Effector memory CD8-positive, alpha-beta T cell (primary cell): Measurements from ENCODE around the gene THAP7.
A peak's percentile ranks its signal among the peaks of the same experiment; 100 is the strongest.

Experiments used
- ATAC-seq: fragments of 150-1000 bp; cut with Tn5 transposase; replicated peaks from 2 replicates; pipeline ENCODE4 v1.10.0; 2021; ENCODE audit warnings: mild to moderate bottlenecking, moderate library complexity
- DNase-seq, 3 experiments: peaks; one replicate each; pipeline ENCODE4 v3.0.0; 2021
- H3K27ac Mint-ChIP-seq, 2 donors: one replicate each; pipeline ENCODE4 v1.8.0; 2022; ENCODE audit warnings: mild to moderate bottlenecking in 2 of 2, mixed read lengths in 2 of 2, moderate library complexity in 2 of 2
- H3K27me3 Mint-ChIP-seq, 2 donors: one replicate each; pipeline ENCODE4 v1.8.0; 2022; ENCODE audit warnings: mixed read lengths in 2 of 2
- H3K36me3 Mint-ChIP-seq: one replicate; pipeline ENCODE4 v1.8.0; 2022; ENCODE audit warnings: mild to moderate bottlenecking, moderate library complexity, mixed read lengths; ENCODE audit not compliant: insufficient read depth
- H3K4me1 Mint-ChIP-seq, 2 donors: one replicate each; pipeline ENCODE4 v1.8.0; 2022; ENCODE audit warnings: low read depth in 2 of 2, mixed read lengths in 2 of 2
- H3K4me3 Mint-ChIP-seq, 2 donors: one replicate each; pipeline ENCODE4 v1.8.0; 2022; ENCODE audit warnings: mild to moderate bottlenecking in 2 of 2, mixed read lengths in 2 of 2, moderate library complexity in 2 of 2
- H3K9me3 Mint-ChIP-seq, 2 donors: one replicate each; pipeline ENCODE4 v1.8.0; 2022; ENCODE audit warnings: mixed read lengths in 2 of 2

Gene THAP7

DNA sequence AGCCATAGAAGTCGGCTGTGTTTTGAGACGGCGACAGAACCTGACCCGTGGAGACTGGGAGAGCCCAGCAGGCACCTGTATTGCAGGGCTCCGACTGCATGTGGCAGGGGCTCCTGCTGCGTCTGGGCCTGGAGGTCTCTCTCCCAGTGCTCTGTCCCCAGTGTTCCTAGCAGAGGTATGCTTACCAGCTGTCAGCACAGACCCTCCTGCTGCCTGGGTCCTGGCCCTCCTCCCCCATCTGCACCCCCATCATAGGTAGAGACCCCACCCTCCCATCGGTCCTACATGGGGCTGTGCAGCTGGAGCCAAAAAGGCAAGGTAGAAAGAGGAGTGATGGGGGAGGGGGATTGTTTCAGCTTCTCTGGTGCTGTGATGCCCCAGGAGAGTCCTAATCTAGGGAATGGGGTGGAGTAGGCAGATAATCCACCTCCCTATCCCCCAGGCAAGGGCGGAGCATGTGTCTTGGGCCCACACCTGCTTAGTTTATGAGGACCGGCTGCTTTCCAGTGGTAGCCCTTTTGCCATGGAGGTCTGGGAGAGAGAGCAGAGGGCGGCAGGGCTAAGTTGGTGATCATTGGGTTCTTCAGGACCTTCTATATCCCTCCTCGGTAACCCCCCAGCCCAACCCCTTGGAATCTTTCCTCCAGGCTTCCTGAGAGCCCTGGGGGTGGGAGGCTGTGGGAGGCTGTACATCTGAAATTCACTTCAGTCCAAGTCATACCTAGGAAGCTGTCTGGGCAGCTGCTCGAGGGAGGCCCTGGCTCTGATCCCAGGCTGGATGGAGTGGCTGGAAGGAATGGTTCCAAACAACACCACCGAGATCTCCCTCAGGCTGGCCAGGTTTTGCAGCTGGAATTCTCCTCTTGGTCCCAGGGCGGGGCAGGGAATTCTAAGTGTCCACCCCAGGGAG, 25.1 kb upstream of the THAP7 start:
- no peak for DNase-seq
- H3K36me3 Mint-ChIP-seq = peaks cover 2% of the 10 kb centered on the region
- no peaks in the 10 kb centered on the region for H3K9me3 Mint-ChIP-seq
- ATAC-seq = no peak
- H3K4me3 Mint-ChIP-seq = no peak overlapping the region
- no peak overlapping the region for H3K27ac Mint-ChIP-seq
- H3K27me3 Mint-ChIP-seq = peaks cover 24 to 32% of the 10 kb centered on the region in 2 donors
- H3K4me1 Mint-ChIP-seq = peaks cover 12 to 16% of the 10 kb centered on the region in 2 donors

DNA sequence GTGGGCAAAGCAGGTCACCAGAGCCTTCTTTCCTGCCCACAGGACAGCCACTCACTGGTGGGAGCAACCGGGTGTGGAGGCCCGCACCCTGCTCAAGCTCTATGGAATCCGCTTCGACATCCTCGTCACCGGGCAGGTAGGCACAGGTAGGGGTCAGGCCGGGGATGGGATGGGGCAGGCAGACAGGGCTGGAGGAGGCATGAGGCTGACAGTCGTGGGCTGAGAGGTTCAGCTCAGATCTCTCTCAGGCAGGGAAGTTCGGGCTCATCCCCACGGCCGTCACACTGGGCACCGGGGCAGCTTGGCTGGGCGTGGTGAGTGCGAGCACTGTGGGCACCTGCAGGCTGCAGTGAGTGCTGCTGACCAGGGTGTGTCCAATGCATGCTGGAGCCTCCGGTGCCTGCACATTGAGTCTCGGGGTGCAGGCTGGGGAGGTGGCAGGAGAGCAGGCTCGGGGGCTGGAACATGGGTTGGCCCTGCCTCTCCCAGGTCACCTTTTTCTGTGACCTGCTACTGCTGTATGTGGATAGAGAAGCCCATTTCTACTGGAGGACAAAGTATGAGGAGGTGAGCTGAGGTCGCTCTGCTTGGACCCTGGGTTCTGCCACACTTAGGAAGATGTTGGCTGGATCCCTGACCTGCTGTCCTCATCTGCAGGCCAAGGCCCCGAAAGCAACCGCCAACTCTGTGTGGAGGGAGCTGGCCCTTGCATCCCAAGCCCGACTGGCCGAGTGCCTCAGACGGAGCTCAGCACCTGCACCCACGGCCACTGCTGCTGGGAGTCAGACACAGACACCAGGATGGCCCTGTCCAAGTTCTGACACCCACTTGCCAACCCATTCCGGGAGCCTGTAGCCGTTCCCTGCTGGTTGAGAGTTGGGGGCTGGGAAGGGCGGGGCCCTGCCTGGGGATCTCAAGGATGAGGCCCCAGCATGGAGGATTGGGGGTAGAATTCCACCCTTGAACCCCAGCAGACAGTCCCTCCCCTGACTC, 24.1 kb upstream of the THAP7 start:
- H3K27ac Mint-ChIP-seq = peak overlapping the region; percentile 79 to 86
- H3K4me1 Mint-ChIP-seq = peaks cover 12 to 15% of the 10 kb centered on the region in 2 donors
- no peak for ATAC-seq

DNA sequence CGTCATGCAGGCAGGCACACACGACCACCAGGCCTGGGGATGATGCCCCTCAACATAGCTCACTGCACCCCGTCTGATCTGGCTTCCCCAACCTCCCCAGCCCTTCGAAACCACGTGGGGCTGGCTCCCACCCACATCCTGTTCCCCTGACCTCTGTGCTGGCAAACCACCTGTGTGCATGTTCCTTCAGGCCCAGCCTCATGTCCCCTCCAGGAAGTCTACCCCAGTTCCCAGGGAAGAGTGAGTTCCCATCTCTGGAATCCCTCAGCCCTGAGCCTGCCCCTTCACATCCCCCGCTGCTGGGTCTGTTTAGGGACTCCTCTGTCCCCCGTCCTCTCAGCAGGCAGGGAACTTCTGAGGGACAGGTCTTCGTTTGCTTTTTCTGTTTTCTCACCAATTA, 23.3 kb upstream of the THAP7 start:
- H3K4me1 Mint-ChIP-seq = peaks cover 12 to 13% of the 10 kb centered on the region in 2 donors
- ATAC-seq = peak; percentile 84
- H3K27ac Mint-ChIP-seq = peak overlapping the region; percentile 79 to 86
- H3K4me3 Mint-ChIP-seq = peak overlapping the region; percentile 57 to 64
- DNase-seq = no peak
- H3K27me3 Mint-ChIP-seq = peaks cover 10 to 15% of the 10 kb centered on the region in 2 donors
- H3K9me3 Mint-ChIP-seq = no peaks in the 10 kb centered on the region
- H3K36me3 Mint-ChIP-seq = no peaks in the 10 kb centered on the region

More for the DNA sequence above, 24.1 kb upstream of the THAP7 start:
- H3K27me3 Mint-ChIP-seq = peaks cover 18 to 23% of the 10 kb centered on the region in 2 donors
- H3K4me3 Mint-ChIP-seq = peak overlapping the region; percentile 57 to 64
- DNase-seq = no peak
- H3K36me3 Mint-ChIP-seq = peaks cover 2% of the 10 kb centered on the region
- no peaks in the 10 kb centered on the region for H3K9me3 Mint-ChIP-seq

DNA sequence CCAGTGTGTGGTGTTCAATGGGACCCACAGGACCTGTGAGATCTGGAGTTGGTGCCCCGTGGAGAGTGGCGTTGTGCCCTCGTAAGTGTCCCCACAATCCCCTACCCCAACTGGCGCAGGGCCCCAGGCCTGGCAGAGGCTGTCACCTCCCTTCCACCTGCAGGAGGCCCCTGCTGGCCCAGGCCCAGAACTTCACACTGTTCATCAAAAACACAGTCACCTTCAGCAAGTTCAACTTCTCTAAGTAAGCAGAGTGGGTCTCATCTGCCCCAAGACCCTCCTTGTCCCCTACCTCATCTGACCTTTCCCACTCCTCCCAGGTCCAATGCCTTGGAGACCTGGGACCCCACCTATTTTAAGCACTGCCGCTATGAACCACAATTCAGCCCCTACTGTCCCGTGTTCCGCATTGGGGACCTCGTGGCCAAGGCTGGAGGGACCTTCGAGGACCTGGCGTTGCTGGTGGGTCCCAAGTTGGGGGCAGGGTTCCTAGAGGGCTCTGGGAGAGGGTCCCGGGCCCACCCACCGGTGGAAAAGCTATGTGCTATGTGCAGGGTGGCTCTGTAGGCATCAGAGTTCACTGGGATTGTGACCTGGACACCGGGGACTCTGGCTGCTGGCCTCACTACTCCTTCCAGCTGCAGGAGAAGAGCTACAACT, 21.2 kb upstream of the THAP7 start:
- no peak overlapping the region for H3K27ac Mint-ChIP-seq
- no peaks in the 10 kb centered on the region for H3K9me3 Mint-ChIP-seq
- ATAC-seq (no peak), DNase-seq (no peak)
- H3K36me3 Mint-ChIP-seq = no peaks in the 10 kb centered on the region
- H3K4me1 Mint-ChIP-seq = peaks cover 12 to 14% of the 10 kb centered on the region in 2 donors
- no peaks in the 10 kb centered on the region for H3K27me3 Mint-ChIP-seq
- H3K4me3 Mint-ChIP-seq = no peak overlapping the region

DNA sequence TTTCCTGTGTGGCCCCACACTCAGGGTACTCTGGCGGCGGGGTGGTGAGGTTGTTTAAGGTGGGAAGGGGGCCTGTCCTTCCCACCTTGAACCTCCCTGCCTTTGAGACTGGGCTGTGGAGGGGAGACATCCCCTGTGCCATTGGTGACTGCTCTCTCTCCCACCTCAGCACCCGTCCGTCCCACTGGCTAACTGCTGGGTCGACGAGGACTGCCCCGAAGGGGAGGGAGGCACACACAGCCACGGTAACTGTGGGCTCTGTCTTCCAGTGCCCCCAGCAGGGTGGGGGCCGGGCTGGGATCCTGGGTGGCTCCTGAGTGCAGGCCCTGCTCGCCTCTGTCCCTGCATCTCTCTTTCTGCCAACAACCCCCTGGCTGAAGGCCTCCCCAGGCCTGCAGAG, 20.6 kb upstream of the THAP7 start:
- Mint-ChIP-seq H3K4me1 (peaks cover 12 to 16% of the 10 kb centered on the region in 2 donors), H3K27ac (no peak overlapping the region), H3K36me3 (no peaks in the 10 kb centered on the region), H3K4me3 (no peak overlapping the region), H3K9me3 (no peaks in the 10 kb centered on the region), H3K27me3 (no peaks in the 10 kb centered on the region)
- no peak for ATAC-seq
- DNase-seq = no peak

DNA sequence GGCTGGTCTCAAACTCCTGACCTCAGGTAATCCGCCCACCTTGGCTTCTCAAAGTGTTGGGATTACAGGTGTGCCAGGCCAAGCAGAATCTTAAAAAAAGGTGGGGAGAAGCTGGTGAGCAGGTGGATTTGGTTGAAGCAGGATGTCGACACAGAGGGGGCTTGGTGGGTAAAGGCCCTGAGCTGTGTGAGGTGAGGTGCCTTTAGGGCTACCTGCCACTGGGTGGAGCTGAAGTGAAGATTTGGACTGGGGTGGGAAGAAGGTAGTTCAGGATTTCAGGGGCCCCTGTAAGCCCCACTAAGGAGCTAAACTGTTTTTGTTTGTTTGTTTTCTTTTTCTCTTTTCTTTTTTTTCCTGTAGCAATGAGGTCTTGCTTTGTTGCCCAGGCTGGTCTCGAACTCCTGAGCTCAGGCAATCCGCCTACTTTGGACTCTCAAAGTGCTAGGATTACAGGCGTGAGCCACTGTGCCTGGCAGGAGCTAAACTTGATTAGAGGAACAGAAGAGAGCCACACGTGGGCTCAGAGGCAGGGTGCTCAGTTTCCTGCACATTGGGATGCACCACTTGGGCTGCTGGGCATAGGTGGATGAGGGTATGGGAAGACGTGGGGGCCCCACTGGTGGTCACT, 19.0 kb upstream of the THAP7 start:
- ATAC-seq (peak; percentile 68), DNase-seq (no peak)
- Mint-ChIP-seq H3K9me3 (no peaks in the 10 kb centered on the region), H3K4me1 (peaks cover 11 to 18% of the 10 kb centered on the region in 2 donors), H3K27ac (peak overlapping the region; percentile 30 to 72), H3K4me3 (no peak overlapping the region), H3K27me3 (no peaks in the 10 kb centered on the region), H3K36me3 (no peaks in the 10 kb centered on the region)

DNA sequence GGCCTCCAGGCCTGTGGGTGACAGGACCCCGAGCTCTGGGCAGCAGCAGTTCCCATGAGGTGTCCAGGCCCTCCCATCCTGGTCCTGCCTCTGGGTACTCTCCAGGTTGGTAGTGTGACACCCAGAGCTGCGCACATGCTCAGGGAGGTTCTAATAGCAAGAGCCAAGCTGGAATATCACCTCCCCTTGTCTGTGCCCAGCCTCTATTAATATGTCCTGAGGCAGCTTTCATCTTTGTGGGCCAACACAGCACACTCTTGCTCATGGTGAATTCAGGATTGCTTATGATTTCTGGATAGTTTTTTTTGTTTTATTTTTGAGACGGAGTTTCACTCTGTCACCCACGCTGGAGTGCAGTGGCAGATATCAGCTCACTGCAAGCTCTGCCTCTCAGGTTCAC, 16.4 kb upstream of the THAP7 start:
- DNase-seq = no peak
- H3K4me3 Mint-ChIP-seq = no peak overlapping the region
- H3K9me3 Mint-ChIP-seq = no peaks in the 10 kb centered on the region
- H3K27me3 Mint-ChIP-seq = no peaks in the 10 kb centered on the region
- H3K36me3 Mint-ChIP-seq = peaks cover 8% of the 10 kb centered on the region
- H3K4me1 Mint-ChIP-seq = peaks cover 20 to 28% of the 10 kb centered on the region in 2 donors
- no peak for ATAC-seq
- H3K27ac Mint-ChIP-seq = peak overlapping the region in 1 of 2 donors; percentile 98

DNA sequence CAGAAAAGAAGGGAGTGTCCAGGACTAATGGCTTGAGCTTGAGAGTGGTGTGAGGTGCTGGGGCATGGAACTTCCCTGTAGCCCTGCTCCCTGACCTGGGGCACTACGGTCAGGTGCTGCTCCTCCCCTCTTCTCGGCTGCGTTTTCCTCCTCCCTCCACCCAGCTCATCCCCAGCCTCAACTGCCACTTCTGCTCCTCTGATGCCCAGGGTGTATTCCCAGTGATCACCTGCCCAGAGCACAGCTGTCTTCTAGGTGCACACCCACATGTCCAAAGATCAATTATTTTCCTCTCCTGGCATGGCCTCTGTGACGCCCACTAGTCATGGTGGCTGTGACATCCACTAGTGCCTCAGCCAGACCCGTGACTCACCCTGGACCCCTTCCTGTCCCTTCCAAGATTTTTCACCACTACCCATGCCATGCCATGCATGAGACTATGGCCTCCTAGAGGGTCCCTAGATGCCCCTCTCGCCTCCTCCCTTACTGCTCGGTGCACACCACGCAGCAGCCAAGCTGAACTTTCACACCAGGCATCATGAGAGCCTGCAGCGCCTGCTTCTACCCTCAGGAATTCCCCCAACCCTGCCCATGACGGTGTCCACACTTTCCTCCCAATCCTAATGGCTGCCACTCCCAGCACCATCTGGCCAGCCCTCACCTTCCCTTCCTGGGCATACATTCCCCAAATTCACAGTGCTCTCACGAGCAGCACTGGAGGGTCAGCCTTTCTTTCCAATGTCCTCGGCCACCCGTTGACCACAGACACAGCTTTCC, 14.9 kb upstream of the THAP7 start:
- Mint-ChIP-seq H3K27ac (peak overlapping the region; percentile 92 to 98), H3K9me3 (no peaks in the 10 kb centered on the region), H3K4me1 (peaks cover 20 to 30% of the 10 kb centered on the region in 2 donors), H3K4me3 (peak overlapping the region in 1 of 2 donors; percentile 44), H3K27me3 (no peaks in the 10 kb centered on the region), H3K36me3 (peaks cover 8% of the 10 kb centered on the region)
- no peak for ATAC-seq
- DNase-seq = no peak

DNA sequence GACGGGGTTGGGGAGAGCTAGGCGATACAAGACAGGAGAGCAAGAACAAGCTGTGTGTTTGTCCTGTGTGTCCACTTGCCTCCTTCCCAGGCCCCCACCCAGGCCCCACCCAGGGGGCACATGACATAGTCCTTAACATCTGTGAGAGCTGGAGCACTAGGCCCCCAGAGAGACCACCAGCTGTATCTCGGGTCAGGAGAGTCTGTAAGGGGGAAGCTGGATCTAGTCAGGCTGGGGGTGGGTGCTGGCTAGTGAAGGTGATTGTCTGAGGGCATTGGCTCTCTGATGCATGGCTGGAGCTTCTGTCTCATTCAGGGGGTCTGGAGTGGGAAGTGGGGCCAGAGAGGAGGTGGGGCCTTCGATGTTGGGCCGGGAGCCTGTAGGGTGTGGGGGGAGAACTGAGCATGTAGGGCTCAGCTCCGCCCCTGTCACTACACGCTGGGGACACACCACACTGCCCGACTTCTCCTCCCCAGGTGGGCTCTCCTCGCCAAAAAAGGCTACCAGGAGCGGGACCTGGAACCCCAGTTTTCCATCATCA, 13.6 kb upstream of the THAP7 start:
- no peak for ATAC-seq
- Mint-ChIP-seq H3K4me1 (peaks cover 20 to 30% of the 10 kb centered on the region in 2 donors), H3K4me3 (peak overlapping the region in 1 of 2 donors; percentile 80), H3K9me3 (no peaks in the 10 kb centered on the region), H3K27ac (peak overlapping the region; percentile 92 to 98), H3K36me3 (peaks cover 8% of the 10 kb centered on the region), H3K27me3 (no peaks in the 10 kb centered on the region)
- no peak for DNase-seq

DNA sequence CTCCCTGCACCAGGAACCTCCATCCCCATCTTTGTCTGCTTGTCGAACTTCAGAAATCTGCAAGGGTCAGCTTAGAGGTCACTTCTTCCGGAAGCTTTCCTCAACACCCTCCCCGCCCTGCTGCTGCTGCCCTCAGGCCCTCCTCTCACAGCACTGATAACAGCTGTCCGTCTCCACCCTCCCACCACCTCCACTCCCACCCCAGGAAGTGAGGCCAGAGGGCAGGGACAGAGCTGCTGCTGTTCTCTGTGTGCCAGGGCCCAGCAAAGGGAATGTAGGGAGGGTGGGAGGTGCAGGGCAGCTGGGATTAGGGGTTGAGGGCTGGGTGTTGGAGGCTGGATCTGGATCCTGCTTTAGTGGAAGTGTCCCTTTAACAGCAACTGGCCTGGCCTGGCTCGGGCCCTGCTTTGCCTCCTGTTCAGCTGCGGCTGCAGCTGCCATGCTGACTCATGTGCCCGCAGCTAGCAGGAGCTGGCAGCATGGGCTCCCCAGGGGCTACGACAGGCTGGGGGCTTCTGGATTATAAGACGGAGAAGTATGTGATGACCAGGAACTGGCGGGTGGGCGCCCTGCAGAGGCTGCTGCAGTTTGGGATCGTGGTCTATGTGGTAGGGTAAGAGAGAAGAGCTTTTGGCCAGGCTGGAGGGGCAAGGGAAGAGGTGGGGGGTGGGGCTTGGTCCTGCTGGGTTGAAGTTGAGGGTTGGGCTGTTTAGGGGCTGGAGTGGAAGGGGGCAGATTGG, 13.0 kb upstream of the THAP7 start, which contains the start of gene P2RX6:
Gene P2RX6, plus strand, starts transcription at position 440 of the 740 bp plus-strand sequence. Its CDS starts 10 bp downstream, at position 450.
- DNase-seq (no peak), ATAC-seq (no peak)
- no peaks in the 10 kb centered on the region for H3K27me3 Mint-ChIP-seq
- peak within 1 kb of the TSS; percentile 92 to 98 for H3K27ac Mint-ChIP-seq
- peaks cover 8% of the 10 kb centered on the region for H3K36me3 Mint-ChIP-seq
- peaks cover 20 to 30% of the 10 kb centered on the region in 2 donors for H3K4me1 Mint-ChIP-seq
- H3K9me3 Mint-ChIP-seq = no peaks in the 10 kb centered on the region
- H3K4me3 Mint-ChIP-seq = peak within 1 kb of the TSS; percentile 80 to 88

DNA sequence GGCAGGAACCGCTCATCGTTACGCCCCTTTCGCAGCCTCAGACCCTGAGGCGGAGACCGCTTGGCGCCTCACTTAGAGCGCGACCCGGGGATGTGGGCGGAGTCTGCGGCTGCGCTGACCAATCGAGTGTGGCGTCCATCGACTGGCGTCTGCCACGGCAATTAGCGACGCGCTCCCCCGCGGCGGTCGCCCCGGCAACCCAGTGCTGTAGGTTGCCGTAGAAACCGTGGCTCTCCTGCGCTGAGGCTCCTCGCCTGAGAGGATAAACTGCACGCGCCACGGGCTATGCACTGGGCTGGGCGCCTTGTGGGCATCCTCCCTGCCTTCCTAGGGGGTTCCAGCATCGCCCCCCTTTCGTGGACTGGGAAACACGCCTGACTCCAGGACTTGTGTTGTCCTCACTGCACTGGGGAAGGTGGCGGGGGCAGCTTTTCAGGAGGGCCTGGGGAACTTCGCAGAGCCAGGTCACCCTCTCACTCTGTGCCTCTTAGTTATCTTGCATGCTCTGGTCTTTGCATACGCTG, 12.3 kb upstream of the THAP7 start:
- ATAC-seq (peak; percentile 92), DNase-seq (peak; percentile 81 to 89 (median 87))
- H3K27ac Mint-ChIP-seq = peak overlapping the region; percentile 92 to 98
- H3K4me1 Mint-ChIP-seq = peaks cover 20 to 33% of the 10 kb centered on the region in 2 donors
- no peaks in the 10 kb centered on the region for H3K9me3 Mint-ChIP-seq
- no peaks in the 10 kb centered on the region for H3K27me3 Mint-ChIP-seq
- peaks cover 8% of the 10 kb centered on the region for H3K36me3 Mint-ChIP-seq
- H3K4me3 Mint-ChIP-seq = peak overlapping the region; percentile 80 to 88
